ENCODE data around the gene USP7. TPM values are rescaled to one million over a fixed set of nuclear protein-coding genes. Genes with fewer than 3 reads are reported as not detected.
A peak's percentile ranks its signal among the peaks of the same experiment; 100 is the strongest.

USP7 gene
- polyA plus RNA-seq, 6 donors from 2014 or later, result 4.4 to 21.5 (median 12.2) TPM

DNA sequence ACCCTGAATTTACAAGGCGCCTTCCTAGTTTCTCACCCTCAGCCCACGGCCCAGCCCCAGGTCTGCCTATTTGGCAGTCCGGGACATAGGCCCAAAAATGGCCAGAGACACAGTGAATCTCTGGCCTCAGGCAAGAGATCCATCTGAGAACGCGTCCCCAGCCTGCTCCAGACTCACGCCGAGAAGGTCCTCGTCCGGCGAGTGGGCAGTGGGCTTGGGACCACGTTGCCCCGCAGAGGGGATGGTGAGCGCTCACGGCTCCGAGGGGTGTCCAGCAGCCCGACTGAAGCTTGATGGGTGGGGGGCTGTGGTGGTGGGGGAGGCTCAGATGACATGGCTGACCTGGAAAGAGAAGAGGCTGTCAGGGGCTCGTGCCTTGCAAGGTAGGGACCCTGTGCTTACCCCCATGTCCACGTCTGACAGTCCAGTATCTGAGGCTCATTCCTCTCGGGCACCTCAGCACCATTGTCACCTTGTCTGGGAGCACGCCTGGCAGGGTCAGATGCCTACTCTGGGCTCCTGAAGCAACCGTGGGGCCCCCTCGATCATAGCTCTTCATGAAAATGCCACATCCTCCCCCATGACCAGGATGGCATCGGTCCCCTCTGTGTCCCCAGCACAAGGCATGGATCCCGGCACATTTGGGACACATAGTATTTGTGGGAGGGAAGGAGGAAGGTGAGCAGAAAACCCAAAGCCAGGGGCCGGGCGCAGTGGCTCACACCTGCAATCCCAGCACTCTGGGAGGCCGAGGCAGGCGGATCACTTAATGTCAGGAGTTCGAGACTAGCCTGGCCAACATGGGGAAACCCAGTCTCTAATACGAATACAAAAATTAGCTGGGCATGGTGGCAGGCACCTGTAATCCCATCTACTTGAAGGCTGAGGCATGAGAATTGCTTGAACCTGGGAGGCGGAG is 104.5 kb downstream of the USP7 start:
- Mint-ChIP-seq H3K27ac (peak overlapping the region in 3 of 6 donors; percentile 31 to 85 (median 51)), H3K9me3 (no peaks in the 10 kb centered on the region), H3K36me3 (peaks cover 0 to 12% of the 10 kb centered on the region in 2 donors), H3K4me3 (no peak overlapping the region), H3K4me1 (peaks cover 19 to 34% (median 25%) of the 10 kb centered on the region in 3 donors), H3K27me3 (no peaks in the 10 kb centered on the region)
- DNase-seq (no peak), ATAC-seq (ENCODE audit: low read depth in 2 of 2) (no peak)

DNA sequence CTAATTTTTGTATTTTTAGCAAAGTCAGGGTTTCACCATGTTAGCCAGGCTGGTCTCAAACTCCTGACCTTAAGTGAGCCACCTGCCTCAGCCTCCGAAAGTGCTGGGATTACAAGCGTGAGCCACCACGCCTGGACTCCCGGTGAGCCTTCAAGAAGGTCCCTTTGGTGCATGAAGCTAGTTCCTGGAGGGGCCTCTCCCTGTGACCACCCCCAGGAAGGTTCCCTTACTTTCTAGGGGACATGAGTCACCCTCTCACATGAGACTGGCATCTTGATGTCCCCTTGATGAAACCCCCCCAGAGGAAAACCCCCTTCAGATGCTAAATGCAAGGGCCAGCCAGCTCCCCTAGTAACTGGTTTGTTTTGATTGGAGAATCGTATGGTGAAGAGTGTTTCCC is 107.7 kb downstream of the USP7 start:
- H3K4me3 Mint-ChIP-seq, result no peak overlapping the region
- peaks cover 8 to 16% (median 11%) of the 10 kb centered on the region in 3 donors for H3K4me1 Mint-ChIP-seq
- no peaks in the 10 kb centered on the region for H3K9me3 Mint-ChIP-seq
- ATAC-seq (ENCODE audit: low read depth in 2 of 2), result no peak
- DNase-seq, result no peak
- peak overlapping the region in 2 of 6 donors; percentile 53 to 68 for H3K27ac Mint-ChIP-seq
- H3K27me3 Mint-ChIP-seq, result no peaks in the 10 kb centered on the region
- peaks cover 0 to 12% of the 10 kb centered on the region in 2 donors for H3K36me3 Mint-ChIP-seq

DNA sequence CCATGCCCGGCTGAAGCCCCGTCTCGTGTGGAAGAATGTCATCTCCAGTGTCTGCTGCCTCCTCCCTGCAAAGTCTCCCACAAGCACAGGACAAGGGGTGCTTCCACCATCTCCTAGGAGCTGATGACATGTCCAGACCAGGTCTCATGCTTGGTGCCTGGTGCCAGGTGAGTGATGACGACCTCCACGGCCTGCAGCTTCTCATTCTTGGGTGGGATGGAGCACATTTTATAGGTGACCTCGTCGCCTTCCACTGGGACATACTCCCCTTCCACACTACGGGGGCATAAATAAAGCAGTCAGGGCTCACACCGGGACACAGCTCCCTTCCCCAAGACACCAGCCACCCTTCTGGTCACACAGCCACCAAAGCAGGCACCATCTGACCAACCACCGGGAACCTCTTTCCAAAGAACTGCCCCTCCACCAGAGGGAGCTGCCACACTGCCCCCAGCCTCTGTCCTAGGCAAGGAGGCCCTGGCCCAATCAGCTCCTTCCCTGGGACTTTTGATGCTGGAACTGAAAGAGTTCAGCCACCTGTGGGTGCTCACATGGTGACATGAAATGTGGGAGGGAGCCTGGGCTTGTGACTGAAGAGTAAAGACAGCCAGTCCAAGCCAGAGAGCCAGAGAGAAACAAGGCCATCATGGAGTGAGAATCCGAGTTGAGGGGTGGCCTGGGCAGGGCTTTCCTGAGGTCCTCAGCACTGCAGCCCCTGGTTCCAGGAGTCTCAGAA is 108.5 kb downstream of the USP7 start:
- H3K27me3 Mint-ChIP-seq, result no peaks in the 10 kb centered on the region
- peak overlapping the region in 4 of 6 donors; percentile 9 to 76 (median 54) for H3K27ac Mint-ChIP-seq
- ATAC-seq (ENCODE audit: low read depth in 2 of 2), result no peak
- peaks cover 0 to 12% of the 10 kb centered on the region in 2 donors for H3K36me3 Mint-ChIP-seq
- DNase-seq, result no peak
- peaks cover 15 to 19% (median 18%) of the 10 kb centered on the region in 3 donors for H3K4me1 Mint-ChIP-seq
- H3K9me3 Mint-ChIP-seq, result no peaks in the 10 kb centered on the region
- H3K4me3 Mint-ChIP-seq, result peak overlapping the region in 1 of 8 donors; percentile 22

DNA sequence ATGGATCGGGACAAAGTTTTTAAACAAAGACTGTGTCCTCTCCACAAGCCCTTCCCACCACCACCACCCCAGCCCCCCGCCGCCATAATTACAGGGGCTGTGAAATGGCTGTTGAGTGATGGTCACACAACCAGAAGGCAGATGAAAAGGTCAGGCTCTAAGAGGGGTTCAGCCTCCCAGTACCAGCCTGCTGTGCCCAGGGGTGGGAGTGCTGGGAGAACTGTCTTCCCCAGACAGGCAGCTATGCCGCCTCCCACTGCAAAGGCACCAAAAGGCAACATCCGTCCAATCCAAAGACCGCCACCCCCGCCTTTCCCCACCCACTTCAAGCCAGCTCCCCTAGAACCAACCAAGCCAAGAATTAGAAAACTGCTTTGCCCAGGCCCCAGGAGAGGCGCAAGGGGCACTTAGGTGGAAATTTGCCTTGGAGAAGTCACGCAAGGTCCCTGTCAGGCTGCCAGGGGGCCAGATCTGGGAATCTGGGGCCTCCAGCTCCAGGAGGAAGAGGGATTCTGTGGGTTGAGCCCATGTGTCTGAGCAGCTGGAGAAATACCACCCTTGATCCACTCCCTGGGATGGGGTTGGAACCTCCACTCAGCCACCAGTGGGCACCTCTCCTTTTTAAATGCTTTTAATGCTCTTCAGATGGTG is 109.3 kb downstream of the USP7 start:
- H3K4me3 Mint-ChIP-seq, result no peak overlapping the region
- no peak for DNase-seq
- peaks cover 0 to 18% of the 10 kb centered on the region in 2 donors for H3K36me3 Mint-ChIP-seq
- H3K9me3 Mint-ChIP-seq, result no peaks in the 10 kb centered on the region
- H3K4me1 Mint-ChIP-seq, result peaks cover 18 to 24% (median 23%) of the 10 kb centered on the region in 3 donors
- no peak overlapping the region for H3K27ac Mint-ChIP-seq
- no peaks in the 10 kb centered on the region for H3K27me3 Mint-ChIP-seq
- no peak for ATAC-seq (ENCODE audit: low read depth in 2 of 2)

DNA sequence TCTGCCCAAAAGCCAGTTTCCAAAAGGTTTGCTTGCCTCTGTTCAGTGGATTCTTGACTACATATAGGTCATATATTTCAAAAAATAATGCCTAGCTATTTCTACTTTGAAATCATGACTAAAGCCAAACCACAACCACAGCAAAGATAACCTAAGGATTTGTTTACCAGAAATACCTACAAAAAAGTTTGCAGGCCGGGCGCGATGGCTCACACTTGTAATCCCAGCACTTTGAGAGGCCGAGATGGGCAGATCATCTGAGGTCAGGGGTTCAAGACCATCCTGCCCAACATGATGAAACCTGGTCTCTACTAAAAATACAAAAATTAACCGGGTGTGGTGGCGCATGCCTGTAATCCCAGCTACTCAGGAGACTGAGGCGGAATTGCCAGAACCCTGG is 110.1 kb downstream of the USP7 start:
- H3K27ac Mint-ChIP-seq, result peak overlapping the region in 2 of 6 donors; percentile 12 to 29
- H3K4me3 Mint-ChIP-seq, result no peak overlapping the region
- H3K4me1 Mint-ChIP-seq, result peaks cover 18 to 27% (median 23%) of the 10 kb centered on the region in 3 donors
- H3K36me3 Mint-ChIP-seq, result peaks cover 0 to 24% of the 10 kb centered on the region in 2 donors
- H3K9me3 Mint-ChIP-seq, result no peaks in the 10 kb centered on the region
- ATAC-seq (ENCODE audit: low read depth in 2 of 2) (no peak), DNase-seq (no peak)
- H3K27me3 Mint-ChIP-seq, result no peaks in the 10 kb centered on the region

DNA sequence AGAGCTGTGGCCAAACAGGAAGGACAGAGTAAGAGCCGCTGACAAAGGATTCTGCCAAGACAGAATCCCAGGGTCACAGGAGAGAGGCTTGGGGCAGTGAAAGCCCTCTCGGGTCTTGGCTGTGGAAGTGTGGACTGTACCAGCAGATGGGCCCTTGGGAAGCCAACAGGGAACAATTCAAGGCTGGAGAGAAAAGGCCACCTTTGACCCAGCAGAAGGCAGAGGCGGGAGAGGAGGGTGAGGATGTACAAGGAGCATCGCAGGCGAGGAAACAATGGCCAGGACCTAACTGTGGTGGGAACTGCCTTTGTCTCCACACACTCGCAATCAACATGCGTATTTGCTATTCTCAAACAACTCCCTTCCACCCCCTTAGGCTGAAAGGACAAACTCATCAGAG is 110.6 kb downstream of the USP7 start:
- Mint-ChIP-seq H3K9me3 (no peaks in the 10 kb centered on the region), H3K27ac (peak overlapping the region in 2 of 6 donors; percentile 32 to 58)
- ATAC-seq (ENCODE audit: low read depth in 2 of 2), result no peak

DNA sequence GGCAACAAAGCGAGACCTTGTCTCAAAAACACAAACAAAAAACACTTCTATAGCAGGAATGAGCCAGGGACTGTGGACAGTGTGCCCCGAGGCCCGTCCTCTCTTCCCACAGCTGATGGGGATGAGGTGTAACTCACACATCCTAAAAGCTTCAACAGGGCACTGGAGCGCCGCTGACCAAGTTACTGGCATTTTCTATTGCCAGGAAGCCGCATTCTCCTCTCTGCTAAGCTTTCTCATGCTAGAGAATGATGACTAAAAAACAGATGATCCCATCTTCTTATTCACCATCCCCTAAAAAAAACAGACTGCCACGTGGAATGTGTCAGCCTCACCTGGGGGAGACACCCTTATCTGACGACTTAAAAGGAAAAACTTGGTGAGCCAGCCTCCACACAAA is 111.2 kb downstream of the USP7 start:
- Mint-ChIP-seq H3K27ac (peak overlapping the region in 2 of 6 donors; percentile 10 to 32), H3K9me3 (no peaks in the 10 kb centered on the region), H3K27me3 (no peaks in the 10 kb centered on the region), H3K36me3 (peaks cover 0 to 16% of the 10 kb centered on the region in 2 donors), H3K4me3 (no peak overlapping the region), H3K4me1 (peaks cover 14 to 27% (median 15%) of the 10 kb centered on the region in 3 donors)
- DNase-seq (no peak), ATAC-seq (ENCODE audit: low read depth in 2 of 2) (no peak)

More for the DNA sequence above, 110.6 kb downstream of the USP7 start:
- H3K4me1 Mint-ChIP-seq, result peaks cover 18 to 27% (median 22%) of the 10 kb centered on the region in 3 donors
- no peak overlapping the region for H3K4me3 Mint-ChIP-seq
- DNase-seq, result no peak
- peaks cover 0 to 21% of the 10 kb centered on the region in 2 donors for H3K36me3 Mint-ChIP-seq
- H3K27me3 Mint-ChIP-seq, result no peaks in the 10 kb centered on the region

DNA sequence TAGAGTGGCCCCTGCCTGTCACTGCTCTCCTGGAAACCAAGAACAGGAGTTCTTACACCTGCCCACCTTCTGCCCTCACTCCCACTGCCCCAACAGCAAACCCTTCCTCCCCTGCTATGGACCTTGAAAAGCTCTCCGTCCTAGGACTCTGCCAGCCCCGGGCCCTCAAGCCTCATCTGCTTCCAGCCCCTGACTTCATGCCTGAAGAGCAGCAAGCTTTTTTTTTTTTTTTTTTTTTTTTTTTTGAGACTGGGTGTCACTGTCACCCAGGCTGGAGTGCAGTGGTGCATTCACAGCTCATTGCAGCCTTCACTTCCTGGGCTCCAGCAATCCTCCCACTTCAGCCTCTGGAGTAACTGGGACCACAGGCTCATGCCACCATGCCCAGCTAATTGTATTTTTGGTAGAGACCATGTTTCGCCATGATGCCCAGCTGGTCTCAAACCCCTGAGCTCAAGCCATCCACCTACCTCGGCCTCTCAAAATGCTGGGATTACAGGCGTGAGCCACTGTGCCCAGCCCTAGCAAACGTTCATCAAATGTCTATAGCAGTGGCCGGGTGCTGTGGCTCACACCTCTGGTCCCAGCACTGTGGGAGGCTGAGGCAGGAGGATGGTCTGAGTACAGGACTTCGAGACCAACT is 111.8 kb downstream of the USP7 start:
- DNase-seq, result no peak
- H3K4me1 Mint-ChIP-seq, result peaks cover 13 to 26% (median 14%) of the 10 kb centered on the region in 3 donors
- H3K27ac Mint-ChIP-seq, result peak overlapping the region in 4 of 6 donors; percentile 27 to 89 (median 50)
- no peaks in the 10 kb centered on the region for H3K27me3 Mint-ChIP-seq
- peak overlapping the region in 1 of 8 donors; percentile 6 for H3K4me3 Mint-ChIP-seq
- no peaks in the 10 kb centered on the region for H3K9me3 Mint-ChIP-seq
- H3K36me3 Mint-ChIP-seq, result peaks cover 0 to 16% of the 10 kb centered on the region in 2 donors
- ATAC-seq (ENCODE audit: low read depth in 2 of 2), result no peak

DNA sequence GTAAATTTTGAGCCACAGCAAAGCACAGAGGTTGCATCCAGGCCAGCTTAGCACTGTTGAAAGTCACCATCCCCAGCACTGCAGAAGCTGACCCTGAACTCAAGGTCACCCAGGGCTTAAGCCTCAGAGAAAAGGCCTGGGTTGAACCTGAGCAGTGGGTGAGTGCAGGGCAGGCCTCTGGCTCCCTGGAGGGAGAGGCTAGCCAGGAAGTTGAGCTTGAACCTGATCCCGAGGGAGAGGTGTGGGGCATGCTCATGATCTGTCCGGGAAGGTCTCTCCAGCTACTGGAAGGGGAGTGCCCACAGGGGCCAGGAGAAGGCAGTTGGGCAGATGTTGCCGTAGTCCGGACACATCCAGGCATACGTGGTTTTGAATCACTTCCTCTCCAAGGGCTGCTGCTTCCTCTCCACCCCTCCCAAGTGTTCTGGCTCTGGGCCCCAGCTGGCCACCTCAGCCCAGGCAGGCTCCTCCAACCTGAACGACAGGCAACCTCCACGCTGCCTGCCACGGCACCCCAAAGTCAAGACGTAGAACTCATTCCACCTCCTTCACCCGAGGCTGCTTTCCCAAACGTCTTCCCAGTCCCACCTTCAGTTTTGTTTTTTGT is 113.3 kb downstream of the USP7 start:
- H3K27me3 Mint-ChIP-seq, result no peaks in the 10 kb centered on the region
- peak overlapping the region in 5 of 6 donors; percentile 27 to 95 (median 87) for H3K27ac Mint-ChIP-seq
- DNase-seq (no peak), ATAC-seq (ENCODE audit: low read depth in 2 of 2) (peak; percentile 25 to 47)
- H3K4me3 Mint-ChIP-seq, result peak overlapping the region in 1 of 8 donors; percentile 51
- H3K36me3 Mint-ChIP-seq, result peaks cover 0 to 16% of the 10 kb centered on the region in 2 donors
- H3K4me1 Mint-ChIP-seq, result peaks cover 13 to 24% (median 14%) of the 10 kb centered on the region in 3 donors
- H3K9me3 Mint-ChIP-seq, result no peaks in the 10 kb centered on the region

DNA sequence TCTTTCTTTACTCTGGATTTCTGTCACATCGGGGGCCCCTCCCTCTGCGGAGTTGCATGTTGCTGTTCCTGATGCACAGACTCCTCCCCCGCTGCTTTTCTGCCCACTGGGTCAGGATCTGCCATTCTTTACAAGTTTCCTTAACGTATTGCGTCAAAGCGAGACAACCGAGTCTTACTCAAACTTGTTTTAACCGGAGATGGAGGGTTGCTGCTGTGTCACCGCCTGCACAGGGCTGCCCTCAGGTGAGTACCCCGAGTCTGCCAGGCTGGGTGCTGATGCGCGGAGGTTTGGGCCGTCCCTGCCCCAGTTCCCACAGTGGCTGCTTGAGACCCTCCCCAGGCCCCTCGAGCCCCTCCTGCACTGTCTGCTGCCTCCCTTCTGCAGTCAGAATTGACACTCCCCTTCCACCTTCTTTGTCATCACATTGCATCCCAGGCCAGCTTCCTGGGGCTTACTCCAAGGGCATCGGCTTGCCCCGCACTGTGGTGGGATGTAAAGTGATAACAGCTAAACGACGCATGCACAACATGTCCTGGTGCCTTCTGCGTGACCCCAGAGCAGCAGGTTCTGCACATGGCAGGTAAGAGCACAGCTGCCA is 114.2 kb downstream of the USP7 start:
- peaks cover 17 to 28% (median 22%) of the 10 kb centered on the region in 3 donors for H3K4me1 Mint-ChIP-seq
- no peaks in the 10 kb centered on the region for H3K9me3 Mint-ChIP-seq
- DNase-seq (no peak), ATAC-seq (ENCODE audit: low read depth in 2 of 2) (no peak)
- H3K27ac Mint-ChIP-seq, result peak overlapping the region in 2 of 6 donors; percentile 27 to 85
- no peak overlapping the region for H3K4me3 Mint-ChIP-seq
- peaks cover 0 to 11% of the 10 kb centered on the region in 2 donors for H3K36me3 Mint-ChIP-seq
- no peaks in the 10 kb centered on the region for H3K27me3 Mint-ChIP-seq

DNA sequence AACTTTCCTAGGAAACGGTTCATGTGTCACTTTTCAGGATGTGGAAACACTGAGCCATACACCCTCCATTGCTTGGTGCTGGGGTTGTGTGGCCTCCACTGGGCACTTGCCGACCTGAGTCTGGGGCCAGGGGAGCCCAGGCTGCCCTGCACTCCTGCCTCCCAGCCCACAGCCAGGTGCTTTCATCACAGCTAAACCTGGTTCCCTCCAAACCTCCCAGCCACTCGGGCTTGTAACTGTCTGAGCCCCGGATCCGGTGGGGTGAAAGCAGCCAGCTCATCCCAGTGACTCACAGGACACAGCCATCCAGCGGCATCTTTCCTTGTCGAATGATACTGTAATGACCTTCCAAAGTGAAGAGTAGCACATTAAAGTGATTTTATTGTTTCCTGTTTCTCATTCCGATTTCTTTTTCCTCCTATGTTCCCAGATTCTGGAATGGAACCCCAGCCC is 114.7 kb downstream of the USP7 start:
- H3K27ac Mint-ChIP-seq, result peak overlapping the region in 1 of 6 donors; percentile 85
- H3K9me3 Mint-ChIP-seq, result no peaks in the 10 kb centered on the region
- no peak for DNase-seq
- no peaks in the 10 kb centered on the region for H3K27me3 Mint-ChIP-seq
- no peak overlapping the region for H3K4me3 Mint-ChIP-seq
- peaks cover 0 to 11% of the 10 kb centered on the region in 2 donors for H3K36me3 Mint-ChIP-seq
- peaks cover 17 to 32% (median 27%) of the 10 kb centered on the region in 3 donors for H3K4me1 Mint-ChIP-seq
- ATAC-seq (ENCODE audit: low read depth in 2 of 2), result no peak
